Activated T-cell treated with anti-CD3 and anti-CD28 coated beads for 24 hours (primary cell): ENCODE data around the gene GTF3C1.
A peak's percentile ranks its signal among the peaks of the same experiment; 100 is the strongest.

ENCODE experiments used
- DNase-seq: peaks from one replicate; pipeline ENCODE4 v3.0.0-alpha.2; 2020; ENCODE audit warnings: low read depth

Gene GTF3C1

DNA sequence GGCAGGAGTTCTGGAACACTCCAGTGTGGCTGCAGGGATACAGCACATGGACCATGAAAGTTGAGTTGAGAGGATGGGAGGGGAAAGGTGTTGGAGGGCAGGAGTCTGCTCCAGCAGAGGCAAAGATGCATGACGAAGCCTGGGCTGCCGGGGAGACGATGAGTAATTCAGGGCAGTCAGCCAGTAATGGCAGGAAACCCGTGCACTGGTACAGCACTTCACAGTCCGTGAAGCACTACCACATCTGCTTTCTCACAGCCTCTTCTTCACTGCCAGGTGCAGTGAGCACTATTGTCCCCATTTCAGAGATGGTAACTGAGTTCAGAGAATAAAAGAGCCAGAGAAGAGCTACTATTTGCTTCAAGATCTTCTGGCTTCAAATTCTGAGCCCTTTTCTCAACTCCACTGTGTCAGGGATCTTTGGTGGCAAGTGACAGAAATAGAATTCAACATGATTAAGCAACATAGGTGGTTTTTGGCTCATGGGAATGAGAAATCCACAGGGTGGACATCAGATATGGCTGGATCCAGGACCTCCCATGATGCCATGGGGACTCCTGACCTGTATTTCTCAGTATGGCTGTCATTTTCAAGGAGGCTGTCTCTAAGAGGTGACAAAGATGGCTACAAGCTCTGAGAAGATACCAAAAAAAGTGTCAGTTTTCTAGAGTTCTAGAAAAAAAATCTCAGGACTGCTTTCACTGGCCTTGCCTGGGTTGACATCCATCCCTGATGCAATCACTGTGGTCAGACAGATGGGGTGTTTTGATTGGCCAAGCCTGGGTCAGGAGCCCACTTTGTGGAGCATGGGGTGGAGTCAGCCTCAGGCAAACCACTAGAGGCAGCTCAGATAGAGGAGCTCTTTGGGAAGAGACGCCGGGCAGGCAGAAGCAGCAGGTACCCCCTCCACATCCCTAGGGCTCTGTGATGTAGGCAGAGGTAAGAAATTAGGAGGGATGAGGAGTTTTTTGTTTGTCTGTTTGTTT, 123.0 kb downstream of the GTF3C1 start:
- peak; percentile 73 for DNase-seq

DNA sequence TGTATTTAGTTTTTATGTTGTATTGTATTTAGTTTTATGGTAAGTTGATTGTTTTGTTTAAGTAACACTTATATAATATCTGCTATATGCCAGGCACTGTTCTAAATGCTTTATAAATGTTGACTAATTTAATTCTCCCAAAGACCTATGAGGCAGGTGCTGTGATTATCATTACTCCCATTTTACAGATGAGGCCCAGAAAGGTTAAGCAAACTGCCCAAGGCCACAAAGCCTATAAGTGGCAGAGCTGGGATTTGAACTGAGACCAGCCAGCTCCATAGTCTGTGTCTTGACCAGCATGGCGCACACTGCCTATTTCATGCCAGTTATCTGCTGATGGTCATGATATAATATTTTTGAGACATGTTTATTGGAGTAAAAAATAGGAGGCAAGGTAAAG, 123.8 kb downstream of the GTF3C1 start:
- no peak for DNase-seq

DNA sequence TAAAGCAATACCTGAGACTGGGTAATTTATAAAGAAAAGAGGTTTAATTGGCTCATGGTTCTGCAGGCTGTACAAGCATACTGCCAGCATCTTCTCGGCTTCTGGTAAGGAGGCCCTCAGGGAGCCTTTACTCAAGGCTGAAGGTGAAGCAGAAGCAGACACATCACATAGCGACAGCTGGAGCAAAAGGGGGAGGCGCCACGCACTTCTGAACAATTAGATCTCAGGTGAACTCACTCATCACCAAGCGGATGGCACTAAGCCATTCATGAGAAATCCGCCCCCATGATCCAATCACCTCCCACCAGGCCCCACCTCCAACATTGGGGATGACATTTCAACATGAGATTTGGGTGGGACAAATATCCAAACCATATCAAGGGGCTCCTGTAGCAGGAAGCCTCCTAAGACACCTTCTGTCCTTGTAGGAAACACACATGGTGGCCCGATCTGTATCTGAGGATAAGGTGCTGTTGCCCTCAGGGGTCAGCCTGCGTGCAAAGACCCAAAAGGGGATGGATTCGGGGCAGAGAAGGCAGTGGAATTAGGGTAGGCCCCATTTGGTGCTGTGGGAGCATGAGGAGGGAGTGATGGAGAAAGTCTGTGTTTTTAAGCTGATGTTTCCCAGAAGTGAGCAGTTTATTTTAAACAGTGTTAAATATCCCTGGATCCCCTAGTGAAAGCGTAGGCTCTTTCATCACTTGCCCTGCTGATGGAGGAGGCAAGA, 124.8 kb downstream of the GTF3C1 start:
- DNase-seq = no peak

DNA sequence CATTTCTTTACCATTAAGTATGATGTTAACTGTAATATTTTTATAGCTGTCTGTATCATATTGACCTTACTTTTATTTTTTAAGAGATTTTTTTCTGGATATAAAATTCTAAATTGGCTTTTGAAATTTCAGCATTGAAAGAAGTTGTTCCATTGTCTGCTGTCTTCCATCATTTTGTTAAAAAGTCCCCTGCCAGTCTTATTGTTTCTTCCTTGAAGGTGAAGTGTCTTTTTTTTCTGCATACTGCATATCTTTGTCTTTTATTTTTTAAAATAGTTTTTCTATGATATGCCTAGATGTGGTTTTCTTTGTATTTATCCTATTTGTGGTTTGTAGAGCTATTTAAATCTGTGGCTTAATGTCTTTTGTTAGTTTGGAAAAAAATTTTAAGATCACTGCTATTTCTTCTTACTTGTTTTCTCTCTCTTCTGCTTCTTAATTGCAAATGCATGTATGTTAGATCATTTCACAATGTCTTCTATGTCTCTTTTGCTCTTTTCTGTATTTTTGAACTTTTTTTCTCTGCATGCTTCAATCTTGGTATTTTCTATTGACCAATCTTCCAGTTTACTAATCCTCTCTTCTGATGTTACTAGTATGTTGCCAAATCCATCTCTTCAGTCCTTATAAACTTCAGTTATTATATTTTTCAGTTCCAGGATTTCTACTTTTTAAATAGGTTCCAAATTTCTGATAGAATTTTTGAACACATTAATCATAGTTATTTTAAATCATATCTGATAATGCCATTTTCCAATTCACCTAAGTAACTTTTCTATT, 127.6 kb downstream of the GTF3C1 start:
- DNase-seq = no peak

DNA sequence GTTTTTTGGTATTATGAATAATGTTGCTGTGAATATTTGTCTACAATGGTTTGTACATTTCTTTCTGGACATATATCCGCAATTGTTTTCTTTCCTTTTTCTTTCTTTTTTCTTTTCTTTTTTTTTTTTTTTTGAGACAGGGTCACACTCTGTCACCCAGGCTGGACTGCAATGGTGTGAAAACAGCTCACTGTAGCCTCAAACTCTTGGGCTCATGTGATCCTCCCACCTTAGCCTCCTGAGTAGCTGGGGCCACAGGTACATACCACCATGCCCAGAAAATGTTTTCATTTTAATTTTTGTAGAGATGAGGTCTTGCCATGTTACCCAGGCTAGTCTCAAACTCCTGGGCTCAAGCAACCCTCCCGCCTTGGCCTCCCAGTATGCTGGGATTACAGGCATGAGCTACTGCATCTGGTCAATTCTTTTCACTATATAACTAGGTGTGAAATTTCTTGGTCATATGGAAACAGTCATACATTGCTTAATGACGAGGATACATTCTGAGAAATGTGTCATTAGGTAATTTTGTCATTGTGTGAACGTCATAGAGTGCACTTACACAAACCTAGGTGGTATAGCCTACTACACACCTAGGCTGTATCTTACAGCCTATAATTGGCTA, 132.6 kb downstream of the GTF3C1 start:
- DNase-seq = no peak

DNA sequence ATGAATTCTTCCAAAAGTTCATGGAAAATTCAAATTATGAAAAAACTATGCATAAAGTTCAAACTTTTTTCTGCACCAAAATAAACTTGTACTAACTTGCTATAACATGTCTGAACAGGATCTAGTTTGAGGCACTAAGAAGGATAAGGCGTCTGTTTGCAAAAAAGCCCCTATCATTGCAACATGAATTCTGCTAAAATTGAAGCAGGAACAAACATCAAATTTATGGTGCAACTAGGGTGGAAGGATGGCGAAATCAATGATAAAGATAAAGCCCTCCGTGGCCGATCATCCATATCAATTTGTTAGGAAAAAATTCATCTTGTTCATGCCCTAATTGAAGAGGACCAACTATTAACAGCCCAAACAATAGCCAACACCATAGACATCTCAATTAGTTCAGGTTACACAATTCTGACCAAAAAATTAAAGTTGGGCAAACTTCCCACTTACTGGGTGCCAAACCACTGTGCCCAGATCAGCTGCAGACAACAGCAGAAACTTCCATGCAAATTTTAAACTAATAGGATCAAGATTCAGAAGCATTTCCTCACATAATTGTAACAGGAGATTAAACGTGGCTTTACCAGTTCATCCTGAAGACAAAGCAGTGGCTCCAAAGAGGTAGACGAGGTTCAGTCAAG, 134.8 kb downstream of the GTF3C1 start:
- DNase-seq = no peak

DNA sequence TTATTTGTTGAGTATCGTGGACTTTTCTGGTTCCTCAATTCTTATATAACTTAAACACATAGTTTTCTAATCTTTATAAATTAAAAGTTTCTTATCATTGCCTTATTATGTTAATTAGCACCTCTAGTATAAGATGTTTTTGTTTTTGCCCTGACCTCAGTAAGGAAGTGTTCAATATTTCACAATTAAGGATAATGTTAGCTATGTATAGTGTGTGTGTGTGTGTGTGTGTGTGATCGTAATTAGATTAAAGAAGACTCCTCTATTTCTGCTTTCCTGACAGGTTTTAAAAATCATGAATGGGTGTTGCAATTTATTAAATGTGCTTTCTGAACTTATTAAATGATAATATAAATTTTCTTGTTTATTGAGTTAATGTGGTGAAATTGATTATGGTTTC, 135.8 kb downstream of the GTF3C1 start:
- no peak for DNase-seq

DNA sequence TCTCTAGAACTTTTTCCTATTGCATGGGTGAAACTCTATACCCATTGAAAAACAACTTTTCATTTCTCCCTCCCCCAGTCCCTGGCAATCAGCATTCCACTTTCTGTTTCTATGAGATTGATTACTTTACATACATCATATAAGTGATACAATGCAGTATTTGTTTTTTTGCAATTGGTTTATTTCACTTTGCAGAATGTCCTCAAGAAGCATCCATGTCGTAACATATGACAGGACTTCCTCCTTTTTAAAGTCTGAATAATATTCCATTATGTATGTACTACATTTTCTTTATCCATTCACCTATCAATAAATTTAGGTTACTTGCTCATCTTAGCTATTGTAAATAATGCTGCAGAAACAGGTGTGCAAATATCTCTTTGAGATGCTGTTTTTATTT, 139.0 kb downstream of the GTF3C1 start:
- no peak for DNase-seq
